Activated CD8-positive, alpha-beta T cell treated with anti-CD3 and anti-CD28 coated beads, Interleukin-2, amount 10 ng/mL, durations not matched to agents 7 days and 5 days (primary cell): ENCODE data around the gene TAF4. TPM values are rescaled to one million over a fixed set of nuclear protein-coding genes. Genes with fewer than 3 reads are reported as not detected.
"Not testable (repeated sequence)": the region's sequence is repeated elsewhere in the genome, so short reads cannot be mapped to it uniquely, and the experiment has no call there.

Experiments used
- ATAC-seq: fragments of 150-1000 bp; cut with Tn5 transposase; one replicate; pipeline ENCODE4 v1.10.0; 2021; ENCODE audit warnings: moderate library complexity
- CTCF ChIA-PET: fragments of 350-600 bp; sonication (Branson Sonifier 250); formaldehyde crosslinking; loops from one replicate; lab custom pipeline; 2021; ENCODE audit warnings: antibody characterized with exemption; lab: Charles Lee
- POLR2A ChIA-PET: fragments of 350-600 bp; sonication (Branson Sonifier 250); formaldehyde crosslinking; loops from one replicate; lab custom pipeline; 2021; ENCODE audit warnings: antibody characterized with exemption; lab: Charles Lee
- DNase-seq: peaks from one replicate; pipeline ENCODE4 v3.0.0-alpha.2; 2020
- H3K27ac Mint-ChIP-seq: one replicate; pipeline ENCODE4 v1.8.0; 2021; ENCODE audit warnings: mild to moderate bottlenecking, mixed read lengths
- H3K27me3 Mint-ChIP-seq: one replicate; pipeline ENCODE4 v1.8.0; 2021; ENCODE audit warnings: low read depth, mixed read lengths
- H3K36me3 Mint-ChIP-seq: one replicate; pipeline ENCODE4 v1.8.0; 2021; ENCODE audit warnings: low read depth, mixed read lengths
- H3K4me1 Mint-ChIP-seq: one replicate; pipeline ENCODE4 v1.8.0; 2021; ENCODE audit warnings: low read depth, mixed read lengths
- H3K4me3 Mint-ChIP-seq: one replicate; pipeline ENCODE4 v1.8.0; 2021; ENCODE audit warnings: mild to moderate bottlenecking, mixed read lengths
- H3K9me3 Mint-ChIP-seq: one replicate; pipeline ENCODE4 v1.8.0; 2022; ENCODE audit warnings: mixed read lengths; ENCODE audit not compliant: insufficient read depth
- total RNA-seq, 2 experiments: library from RNA; stranded (reverse); gene quantifications; one replicate each; pipeline ENCODE4 v1.2.3, GENCODE V29; 2021

The TAF4 gene
- total RNA-seq, 2 experiments from 2014 or later, result 24.0 to 24.1 TPM

GRCh38 chr20:62071669-62072430 is 6.2 kb upstream of the TAF4 start:
- H3K9me3 Mint-ChIP-seq, DNase-seq, H3K4me3 Mint-ChIP-seq, H3K27ac Mint-ChIP-seq, ATAC-seq, H3K27me3 Mint-ChIP-seq, POLR2A ChIA-PET, CTCF ChIA-PET: not testable (repeated sequence)
- Mint-ChIP-seq H3K4me1 (peaks cover 13% of the 10 kb centered on the region), H3K36me3 (peaks cover 12% of the 10 kb centered on the region)

DNA sequence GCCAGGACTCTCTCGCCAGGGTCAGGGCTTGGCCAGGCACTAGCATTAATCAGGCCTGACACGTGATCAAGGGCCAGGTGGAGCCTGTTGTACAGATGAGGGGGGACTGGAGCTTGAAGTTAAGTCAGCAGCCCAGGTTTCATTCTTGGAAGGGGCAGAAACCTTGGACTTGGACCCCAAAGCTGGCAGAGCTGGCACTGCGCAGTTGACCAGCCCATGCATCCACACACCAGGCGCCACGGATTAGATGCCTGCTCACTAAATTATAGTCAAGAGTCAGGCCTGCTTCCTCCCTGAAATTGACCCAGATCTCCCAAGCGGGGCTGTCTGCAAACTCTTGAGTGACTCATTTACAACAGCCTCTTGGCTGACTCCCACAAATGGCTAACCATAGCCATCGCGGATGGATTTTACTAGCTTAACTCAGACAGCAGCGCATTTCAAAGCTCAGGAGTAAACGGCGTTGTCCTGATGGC is 4.1 kb upstream of the TAF4 start:
- H3K27ac Mint-ChIP-seq, result no peak overlapping the region
- peaks cover 17% of the 10 kb centered on the region for H3K4me1 Mint-ChIP-seq
- peaks cover 5% of the 10 kb centered on the region for H3K27me3 Mint-ChIP-seq
- DNase-seq (no peak), ATAC-seq (no peak)
- CTCF ChIA-PET, result no interaction called here
- H3K36me3 Mint-ChIP-seq, result peaks cover 8% of the 10 kb centered on the region
- H3K9me3 Mint-ChIP-seq, result peaks cover under 1% of the 10 kb centered on the region
- H3K4me3 Mint-ChIP-seq, result no peak overlapping the region
- POLR2A ChIA-PET, result no interaction called here

DNA sequence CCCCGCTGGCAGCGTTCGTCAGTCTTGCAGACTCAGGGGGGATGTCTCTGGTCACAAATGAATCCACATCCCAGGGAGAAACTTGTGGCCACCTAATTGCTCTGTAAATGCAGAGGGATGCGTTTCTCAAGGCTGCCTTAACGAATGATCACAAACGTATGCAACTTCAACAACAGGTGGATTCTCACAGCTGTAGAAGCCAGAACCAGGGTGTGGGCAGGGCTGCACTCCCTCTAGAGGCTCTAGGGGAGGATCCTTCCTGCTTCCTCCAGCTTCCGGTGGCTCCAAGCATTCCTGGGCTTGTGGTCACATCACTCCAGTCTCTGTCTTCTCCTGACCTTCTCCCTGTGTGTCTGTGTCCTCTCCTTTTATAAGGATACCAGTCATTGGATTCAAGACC is 3.3 kb upstream of the TAF4 start:
- Mint-ChIP-seq H3K4me1 (peaks cover 19% of the 10 kb centered on the region), H3K27ac (no peak overlapping the region), H3K36me3 (peaks cover 10% of the 10 kb centered on the region), H3K9me3 (no peaks in the 10 kb centered on the region), H3K4me3 (no peak overlapping the region), H3K27me3 (peaks cover 5% of the 10 kb centered on the region)
- CTCF ChIA-PET, result interaction anchor here (0.9 kb wide), 1 partner anchor 67 kb away, joined by 3 read pairs; no protein-coding TSS in a partner anchor
- DNase-seq (no peak), ATAC-seq (no peak)
- POLR2A ChIA-PET, result interaction anchor here (4.4 kb wide), 1 partner anchor 73 kb away, joined by 19 read pairs; the partner anchor contains the start of genes PSMA7 and SS18L1

DNA sequence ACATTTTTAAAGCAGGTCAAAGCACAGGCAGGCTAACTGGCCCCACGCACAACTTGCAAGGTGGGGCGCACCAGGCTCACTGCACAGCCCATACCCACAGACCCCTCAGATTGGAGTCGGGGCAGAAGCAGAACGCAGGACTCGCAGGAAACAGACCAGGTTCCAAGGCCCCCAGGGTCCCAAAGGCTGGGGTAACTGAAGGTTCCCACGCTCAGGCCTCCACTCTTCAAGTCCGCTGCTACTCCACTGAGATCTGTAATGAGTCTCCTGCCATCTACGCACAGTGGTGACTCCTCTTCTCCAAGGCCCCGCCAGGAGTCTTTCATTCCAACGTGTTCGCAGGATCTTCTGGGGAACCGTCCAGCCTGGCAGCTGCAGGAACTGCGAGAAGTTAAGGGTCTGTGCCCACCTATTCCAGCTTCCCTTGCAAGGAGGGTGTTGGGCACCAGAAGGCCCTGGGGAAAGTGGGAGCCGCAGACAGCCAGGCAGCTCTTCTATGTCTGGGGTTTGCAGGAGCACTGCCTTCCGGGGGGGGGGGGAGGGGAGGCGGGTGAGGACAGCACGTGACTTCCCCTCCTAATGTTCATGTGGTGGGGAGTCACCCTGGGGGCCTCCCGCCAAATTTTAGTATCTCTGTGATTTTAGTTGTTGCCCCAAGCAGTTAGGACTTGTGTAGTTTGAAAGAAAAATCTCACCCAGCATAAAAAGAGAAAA is 2.0 kb upstream of the TAF4 start:
- CTCF ChIA-PET, result no interaction called here
- H3K9me3 Mint-ChIP-seq, result no peaks in the 10 kb centered on the region
- DNase-seq, result no peak
- H3K36me3 Mint-ChIP-seq, result peaks cover 10% of the 10 kb centered on the region
- peaks cover 32% of the 10 kb centered on the region for H3K4me1 Mint-ChIP-seq
- no peak for ATAC-seq
- H3K4me3 Mint-ChIP-seq, result peak overlapping the region; percentile 81
- peak overlapping the region; percentile 86 for H3K27ac Mint-ChIP-seq
- POLR2A ChIA-PET, result interaction anchor here (1.2 to 4.4 kb wide), 2 partner anchors 45 to 75 kb away, joined by 5 to 19 read pairs; partner anchors contain the start of genes PSMA7 and SS18L1
- peaks cover 5% of the 10 kb centered on the region for H3K27me3 Mint-ChIP-seq

GRCh38 chr20:62066983-62067433 is 1.3 kb upstream of the TAF4 start:
- Mint-ChIP-seq H3K27me3 (peaks cover 5% of the 10 kb centered on the region), H3K36me3 (peaks cover 15% of the 10 kb centered on the region), H3K4me1 (peaks cover 36% of the 10 kb centered on the region), H3K4me3 (peak overlapping the region; percentile 81), H3K27ac (peak overlapping the region; percentile 86), H3K9me3 (no peaks in the 10 kb centered on the region)
- ATAC-seq (no peak), DNase-seq (peak; percentile 37)
- CTCF ChIA-PET, result interaction anchor here (0.8 to 1.4 kb wide), 4 partner anchors 54 to 319 kb away, joined by 3 to 5 read pairs (median 3); no protein-coding TSS in a partner anchor
- POLR2A ChIA-PET, result interaction anchor here (0.6 to 4.4 kb wide), 11 partner anchors 35 to 78 kb away, joined by 3 to 19 read pairs (median 4); partner anchors contain the start of genes LSM14B, PSMA7 and SS18L1

DNA sequence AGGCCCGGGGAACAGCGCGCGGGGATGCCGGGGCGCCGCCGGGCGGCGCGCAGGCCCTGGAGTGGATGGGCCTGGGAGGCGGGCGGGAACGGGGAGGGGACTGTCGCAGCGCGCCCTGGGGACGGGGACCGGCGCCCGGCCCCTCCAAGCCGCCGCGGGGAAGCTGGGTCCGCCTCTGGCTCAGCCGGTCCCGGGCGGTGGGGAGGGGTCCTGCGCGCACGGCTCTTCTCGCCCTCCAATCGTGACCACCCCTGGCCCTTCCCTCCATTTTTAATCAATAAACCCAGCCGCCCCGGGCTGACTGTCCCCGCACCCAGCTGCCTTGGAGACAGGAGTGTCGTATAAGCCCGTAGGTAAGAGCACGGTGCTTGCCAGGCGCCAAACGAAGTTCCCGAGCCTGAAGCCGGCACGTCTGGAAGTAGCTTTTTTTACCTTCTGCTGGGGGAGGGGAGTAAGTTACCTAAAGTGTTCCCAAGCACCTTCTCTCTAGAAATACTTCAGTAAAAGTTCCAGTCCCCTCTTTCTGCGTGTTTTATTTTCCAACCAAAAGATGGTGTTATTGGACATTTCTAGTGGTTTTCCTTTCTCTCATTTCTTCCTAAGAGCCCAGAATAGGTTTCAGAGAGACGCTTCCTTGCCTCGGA is 780 bp upstream of the TAF4 start:
- Mint-ChIP-seq H3K9me3 (no peaks in the 10 kb centered on the region), H3K36me3 (peaks cover 15% of the 10 kb centered on the region), H3K27me3 (peaks cover 4% of the 10 kb centered on the region), H3K4me3 (peak overlapping the region; percentile 81), H3K4me1 (peaks cover 36% of the 10 kb centered on the region), H3K27ac (peak overlapping the region; percentile 86)
- POLR2A ChIA-PET, result interaction anchor here (0.6 to 4.4 kb wide), 11 partner anchors 34 to 78 kb away, joined by 3 to 19 read pairs (median 4); partner anchors contain the start of genes LSM14B, PSMA7 and SS18L1
- CTCF ChIA-PET, result interaction anchor here (0.8 to 1.4 kb wide), 4 partner anchors 55 to 320 kb away, joined by 3 to 5 read pairs (median 3); no protein-coding TSS in a partner anchor
- ATAC-seq (no peak), DNase-seq (peak; percentile 58)

GRCh38 chr20:62064770-62065673 is 659 bp downstream of the TAF4 start:
- H3K4me3 Mint-ChIP-seq, result peak overlapping the region; percentile 81

GRCh38 chr20:62063981-62064769 is 1.5 kb downstream of the TAF4 start:
- peaks cover 45% of the 10 kb centered on the region for H3K4me1 Mint-ChIP-seq
- POLR2A ChIA-PET, result no interaction called here
- no peaks in the 10 kb centered on the region for H3K27me3 Mint-ChIP-seq
- H3K36me3 Mint-ChIP-seq, result peaks cover 15% of the 10 kb centered on the region
- peak overlapping the region; percentile 50 for H3K27ac Mint-ChIP-seq
- peak overlapping the region; percentile 79 for H3K4me3 Mint-ChIP-seq
- CTCF ChIA-PET, result no interaction called here
- ATAC-seq (no peak), DNase-seq (no peak)
- no peaks in the 10 kb centered on the region for H3K9me3 Mint-ChIP-seq

More at GRCh38 chr20:62064770-62065673, 659 bp downstream of the TAF4 start:
- DNase-seq, result peak; percentile 29
- Mint-ChIP-seq H3K4me1 (peaks cover 38% of the 10 kb centered on the region), H3K36me3 (peaks cover 15% of the 10 kb centered on the region), H3K27me3 (no peaks in the 10 kb centered on the region), H3K9me3 (no peaks in the 10 kb centered on the region), H3K27ac (no peak overlapping the region)
- POLR2A ChIA-PET, result interaction anchor here (1.4 to 4.4 kb wide), 4 partner anchors 56 to 80 kb away, joined by 7 to 19 read pairs (median 12); partner anchors contain the start of genes LSM14B, PSMA7 and SS18L1
- peak; percentile 24 for ATAC-seq
- CTCF ChIA-PET, result no interaction called here

- ATAC-seq (no peak), DNase-seq (no peak)
- Mint-ChIP-seq H3K27me3 (no peaks in the 10 kb centered on the region), H3K4me1 (peaks cover 46% of the 10 kb centered on the region), H3K9me3 (no peaks in the 10 kb centered on the region), H3K36me3 (peaks cover 15% of the 10 kb centered on the region), H3K4me3 (peak overlapping the region; percentile 79), H3K27ac (peak overlapping the region; percentile 50)
- CTCF ChIA-PET, result no interaction called here
- POLR2A ChIA-PET, result no interaction called here
Observed at GRCh38 chr20:62063315-62063980, 2.2 kb downstream of the TAF4 start.
